ENCODE results near the gene DDX24. TPM values are rescaled to one million over a fixed set of nuclear protein-coding genes. Genes with fewer than 3 reads are reported as not detected.
A peak's percentile ranks its signal among the peaks of the same experiment; 100 is the strongest.

DDX24 gene
- total RNA-seq, 1 donor from 2014 or later = 206 TPM

DNA sequence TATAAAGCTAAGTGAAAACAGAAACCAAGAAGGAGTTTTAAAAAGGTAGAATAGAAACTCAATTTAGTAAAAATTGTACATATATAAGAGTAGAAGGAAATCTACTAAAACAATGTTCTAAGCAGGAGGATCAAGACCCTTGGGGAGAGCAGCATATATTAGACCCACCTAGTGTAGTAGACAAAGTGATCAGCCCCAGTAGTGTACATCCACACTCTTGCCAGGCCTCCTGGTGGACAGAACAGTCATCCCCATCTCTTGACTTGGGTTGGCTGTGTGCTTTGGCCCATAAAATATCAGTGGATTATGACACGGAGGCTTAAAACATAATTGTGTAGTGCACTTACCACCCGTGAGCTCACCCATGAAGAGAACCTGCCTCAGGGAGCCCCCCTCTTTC, 65.8 kb downstream of the DDX24 start:
- Mint-ChIP-seq H3K9me3 (ENCODE audit: unreplicated experiment) (peaks cover 5% of the 10 kb centered on the region), H3K4me3 (ENCODE audit: unreplicated experiment) (no peak overlapping the region), H3K4me1 (ENCODE audit: low read depth, unreplicated experiment) (peaks cover 11% of the 10 kb centered on the region), H3K27ac (ENCODE audit: unreplicated experiment) (no peak overlapping the region), H3K27me3 (ENCODE audit: low read depth, unreplicated experiment) (peaks cover 31% of the 10 kb centered on the region), H3K36me3 (ENCODE audit: low read depth, unreplicated experiment) (no peaks in the 10 kb centered on the region)
- no peak overlapping the region for H3K4me2 ChIP-seq (ENCODE audit: low read length)
- DNase-seq (ENCODE audit: low read depth) = no peak
- H3K79me2 ChIP-seq (ENCODE audit: insufficient read depth, low read length) = no peaks in the 10 kb centered on the region
- no peaks in the 10 kb centered on the region for H3K9me3 ChIP-seq (ENCODE audit: insufficient read depth, low read depth, low read length)
- H3K9ac ChIP-seq (ENCODE audit: low read length) = no peak overlapping the region
- TF ChIP-seq EZH2 (IDR thresholded peaks at IDR 0.05; ENCODE audit: insufficient read depth, low read length) = no peak
- TF ChIP-seq, protein P1, sequence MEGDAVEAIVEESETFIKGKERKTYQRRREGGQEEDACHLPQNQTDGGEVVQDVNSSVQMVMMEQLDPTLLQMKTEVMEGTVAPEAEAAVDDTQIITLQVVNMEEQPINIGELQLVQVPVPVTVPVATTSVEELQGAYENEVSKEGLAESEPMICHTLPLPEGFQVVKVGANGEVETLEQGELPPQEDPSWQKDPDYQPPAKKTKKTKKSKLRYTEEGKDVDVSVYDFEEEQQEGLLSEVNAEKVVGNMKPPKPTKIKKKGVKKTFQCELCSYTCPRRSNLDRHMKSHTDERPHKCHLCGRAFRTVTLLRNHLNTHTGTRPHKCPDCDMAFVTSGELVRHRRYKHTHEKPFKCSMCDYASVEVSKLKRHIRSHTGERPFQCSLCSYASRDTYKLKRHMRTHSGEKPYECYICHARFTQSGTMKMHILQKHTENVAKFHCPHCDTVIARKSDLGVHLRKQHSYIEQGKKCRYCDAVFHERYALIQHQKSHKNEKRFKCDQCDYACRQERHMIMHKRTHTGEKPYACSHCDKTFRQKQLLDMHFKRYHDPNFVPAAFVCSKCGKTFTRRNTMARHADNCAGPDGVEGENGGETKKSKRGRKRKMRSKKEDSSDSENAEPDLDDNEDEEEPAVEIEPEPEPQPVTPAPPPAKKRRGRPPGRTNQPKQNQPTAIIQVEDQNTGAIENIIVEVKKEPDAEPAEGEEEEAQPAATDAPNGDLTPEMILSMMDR (IDR thresholded peaks at IDR 0.05; ENCODE audit: insufficient read depth, low read depth, low read length) = no peak
- peaks cover 23% of the 10 kb centered on the region for H3K27me3 ChIP-seq (ENCODE audit: insufficient read depth, low read length)
- H3K36me3 ChIP-seq (ENCODE audit: insufficient read depth, low read length) = no peaks in the 10 kb centered on the region
- H2AFZ ChIP-seq (ENCODE audit: low read depth, low read length) = no peak overlapping the region
- H4K20me1 ChIP-seq (ENCODE audit: insufficient read depth, low read length) = no peaks in the 10 kb centered on the region
- H3K4me3 ChIP-seq (ENCODE audit: insufficient read depth, low read depth, low read length) = no peak overlapping the region
- no peak for FAIRE-seq
- no peak overlapping the region for H3K27ac ChIP-seq (ENCODE audit: low read depth, low read length)
- H3K4me1 ChIP-seq (ENCODE audit: insufficient read depth, low read length) = no peaks in the 10 kb centered on the region

DNA sequence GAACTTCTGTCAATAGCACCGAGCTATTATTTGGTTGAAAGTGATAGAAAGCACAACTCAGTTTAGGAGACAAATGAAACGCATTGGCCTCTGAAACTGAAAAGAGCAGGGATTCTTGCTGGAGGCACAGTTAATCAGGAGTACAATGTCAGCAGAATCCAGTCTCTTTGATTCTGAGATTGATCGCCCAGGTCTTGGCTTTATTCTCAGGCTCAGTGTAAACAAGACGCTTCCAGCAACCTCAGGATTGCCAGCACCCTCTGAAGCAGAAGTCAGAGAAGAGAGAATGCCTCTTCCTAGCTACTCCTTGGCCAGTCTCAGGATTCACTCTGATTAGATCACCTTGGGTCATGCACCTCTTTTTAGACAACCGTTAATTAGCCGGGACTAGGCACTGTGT, 66.6 kb downstream of the DDX24 start:
- no peak for FAIRE-seq
- H3K4me2 ChIP-seq (ENCODE audit: low read length) = no peak overlapping the region
- Mint-ChIP-seq H3K4me1 (ENCODE audit: low read depth, unreplicated experiment) (peaks cover 15% of the 10 kb centered on the region), H3K27ac (ENCODE audit: unreplicated experiment) (no peak overlapping the region), H3K4me3 (ENCODE audit: unreplicated experiment) (no peak overlapping the region), H3K9me3 (ENCODE audit: unreplicated experiment) (peaks cover 5% of the 10 kb centered on the region), H3K36me3 (ENCODE audit: low read depth, unreplicated experiment) (no peaks in the 10 kb centered on the region), H3K27me3 (ENCODE audit: low read depth, unreplicated experiment) (peaks cover 31% of the 10 kb centered on the region)
- H3K4me3 ChIP-seq (ENCODE audit: insufficient read depth, low read depth, low read length) = no peak overlapping the region
- H3K79me2 ChIP-seq (ENCODE audit: insufficient read depth, low read length) = no peaks in the 10 kb centered on the region
- H3K9me3 ChIP-seq (ENCODE audit: insufficient read depth, low read depth, low read length) = no peaks in the 10 kb centered on the region
- no peak for DNase-seq (ENCODE audit: low read depth)
- H4K20me1 ChIP-seq (ENCODE audit: insufficient read depth, low read length) = no peaks in the 10 kb centered on the region
- no peaks in the 10 kb centered on the region for H3K36me3 ChIP-seq (ENCODE audit: insufficient read depth, low read length)
- no peak overlapping the region for H3K27ac ChIP-seq (ENCODE audit: low read depth, low read length)
- no peak overlapping the region for H3K9ac ChIP-seq (ENCODE audit: low read length)
- peaks cover 5% of the 10 kb centered on the region for H3K4me1 ChIP-seq (ENCODE audit: insufficient read depth, low read length)
- no peak overlapping the region for H2AFZ ChIP-seq (ENCODE audit: low read depth, low read length)
- H3K27me3 ChIP-seq (ENCODE audit: insufficient read depth, low read length) = peaks cover 23% of the 10 kb centered on the region
- TF ChIP-seq EZH2 (IDR thresholded peaks at IDR 0.05; ENCODE audit: insufficient read depth, low read length) = no peak
- TF ChIP-seq, protein P1 (IDR thresholded peaks at IDR 0.05; ENCODE audit: insufficient read depth, low read depth, low read length) = no peak

DNA sequence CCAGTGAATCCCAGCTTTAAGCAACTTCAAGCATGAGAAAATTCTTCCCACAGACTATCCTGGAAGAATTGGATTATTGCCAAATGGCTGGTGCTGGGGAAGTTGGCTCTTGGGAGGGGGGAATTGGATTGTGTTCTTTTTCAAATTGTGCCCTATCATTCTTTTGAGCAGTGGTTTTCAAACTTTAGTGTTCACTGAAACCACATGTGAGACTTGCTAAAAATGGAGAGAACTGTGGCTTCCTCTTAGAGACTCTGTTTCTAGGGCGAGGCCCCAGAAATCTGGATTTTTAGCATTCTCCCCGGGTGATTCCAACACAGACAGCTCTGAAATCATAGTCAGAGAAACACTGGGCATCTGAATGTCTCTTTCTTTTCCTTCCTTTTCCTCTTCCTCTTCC, 69.2 kb downstream of the DDX24 start:
- H3K9me3 ChIP-seq (ENCODE audit: insufficient read depth, low read depth, low read length) = no peaks in the 10 kb centered on the region
- no peak for TF ChIP-seq EZH2 (IDR thresholded peaks at IDR 0.05; ENCODE audit: insufficient read depth, low read length)
- TF ChIP-seq, protein P1 (IDR thresholded peaks at IDR 0.05; ENCODE audit: insufficient read depth, low read depth, low read length) = no peak
- no peak overlapping the region for H3K4me3 ChIP-seq (ENCODE audit: insufficient read depth, low read depth, low read length)
- Mint-ChIP-seq H3K27me3 (ENCODE audit: low read depth, unreplicated experiment) (peaks cover 24% of the 10 kb centered on the region), H3K4me3 (ENCODE audit: unreplicated experiment) (no peak overlapping the region), H3K9me3 (ENCODE audit: unreplicated experiment) (peaks cover 5% of the 10 kb centered on the region), H3K27ac (ENCODE audit: unreplicated experiment) (no peak overlapping the region), H3K4me1 (ENCODE audit: low read depth, unreplicated experiment) (peaks cover 15% of the 10 kb centered on the region), H3K36me3 (ENCODE audit: low read depth, unreplicated experiment) (no peaks in the 10 kb centered on the region)
- no peak overlapping the region for H3K27ac ChIP-seq (ENCODE audit: low read depth, low read length)
- peaks cover 25% of the 10 kb centered on the region for H3K27me3 ChIP-seq (ENCODE audit: insufficient read depth, low read length)
- H3K4me1 ChIP-seq (ENCODE audit: insufficient read depth, low read length) = peaks cover 5% of the 10 kb centered on the region
- no peaks in the 10 kb centered on the region for H3K79me2 ChIP-seq (ENCODE audit: insufficient read depth, low read length)
- H2AFZ ChIP-seq (ENCODE audit: low read depth, low read length) = no peak overlapping the region
- no peaks in the 10 kb centered on the region for H4K20me1 ChIP-seq (ENCODE audit: insufficient read depth, low read length)
- DNase-seq (ENCODE audit: low read depth) = peak; percentile 36
- no peaks in the 10 kb centered on the region for H3K36me3 ChIP-seq (ENCODE audit: insufficient read depth, low read length)
- no peak overlapping the region for H3K9ac ChIP-seq (ENCODE audit: low read length)
- no peak for FAIRE-seq
- H3K4me2 ChIP-seq (ENCODE audit: low read length) = peak overlapping the region; percentile 1
